Natural killer cell treated with Interleukin-12 subunit alpha and Interleukin-12 subunit beta and Interleukin-15 and Interleukin-18, amount 100 ng/mL, for 72 hours (primary cell): ENCODE results near the gene SEM1. TPM values are rescaled to one million over a fixed set of nuclear protein-coding genes. Genes with fewer than 3 reads are reported as not detected.

Experiments used
- ATAC-seq, 2 donors: fragments of 150-1000 bp; cut with Tn5 transposase in 1 of 2; sonication (Bioruptor Pico), chemical (Tn5 transposase) in 1 of 2; 2 replicates each; pipeline ENCODE4 v1.10.0; 2021
- DNase-seq: peaks from one replicate; pipeline ENCODE4 v3.0.0; 2022; ENCODE audit warnings: low spot score
- H3K27ac Mint-ChIP-seq, 2 donors: 1 replicate in 1 of 2; 2 replicates in 1 of 2; pipeline ENCODE4 v1.8.0; 2022; ENCODE audit warnings: mixed read lengths in 2 of 2, mild to moderate bottlenecking in 1 of 2, moderate library complexity in 1 of 2
- H3K27me3 Mint-ChIP-seq, 2 donors: 1 replicate in 1 of 2; 2 replicates in 1 of 2; pipeline ENCODE4 v1.8.0; 2022; ENCODE audit warnings: mixed read lengths in 2 of 2
- H3K36me3 Mint-ChIP-seq: one replicate; pipeline ENCODE4 v1.8.0; 2022; ENCODE audit warnings: mixed read lengths
- H3K4me1 Mint-ChIP-seq, 2 donors: 1 replicate in 1 of 2; 2 replicates in 1 of 2; pipeline ENCODE4 v1.8.0; 2022; ENCODE audit warnings: low read depth in 2 of 2, mixed read lengths in 2 of 2, mild to moderate bottlenecking in 1 of 2
- H3K4me3 Mint-ChIP-seq: one replicate; pipeline ENCODE4 v1.8.0; 2022; ENCODE audit warnings: mixed read lengths
- H3K9me3 Mint-ChIP-seq: 2 replicates; pipeline ENCODE4 v1.8.0; 2022; ENCODE audit warnings: mixed read lengths
- total RNA-seq, 2 donors: library from RNA; stranded (reverse); gene quantifications; one replicate each; pipeline ENCODE4 v1.2.3, GENCODE V29; 2022

The SEM1 gene
- total RNA-seq, 2 donors from 2014 or later = 35.5 to 83.5 TPM

DNA sequence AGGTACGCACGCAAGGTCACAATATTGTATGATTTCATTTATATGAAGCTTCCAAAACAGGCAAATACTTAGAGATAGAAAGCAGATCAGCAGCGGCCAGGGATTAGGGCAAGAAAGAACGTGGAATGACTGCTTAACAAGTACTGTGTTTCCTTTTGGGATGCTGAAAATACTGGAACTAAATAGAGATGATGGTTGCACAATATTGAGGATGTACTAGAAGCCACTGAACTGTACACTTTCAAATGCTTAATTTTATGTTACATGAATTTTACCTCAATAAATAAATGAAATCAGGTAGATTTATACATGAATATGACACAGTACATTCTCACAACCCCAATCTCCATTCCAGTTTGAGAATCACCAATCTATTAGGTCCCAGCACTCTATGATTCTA is 15.6 kb downstream of the SEM1 start:
- no peak for ATAC-seq
- Mint-ChIP-seq H3K27me3 (no peaks in the 10 kb centered on the region), H3K36me3 (peaks cover 9% of the 10 kb centered on the region), H3K4me1 (peaks cover 13 to 34% of the 10 kb centered on the region in 2 donors), H3K4me3 (no peak overlapping the region), H3K9me3 (no peaks in the 10 kb centered on the region), H3K27ac (no peak overlapping the region)
- no peak for DNase-seq

DNA sequence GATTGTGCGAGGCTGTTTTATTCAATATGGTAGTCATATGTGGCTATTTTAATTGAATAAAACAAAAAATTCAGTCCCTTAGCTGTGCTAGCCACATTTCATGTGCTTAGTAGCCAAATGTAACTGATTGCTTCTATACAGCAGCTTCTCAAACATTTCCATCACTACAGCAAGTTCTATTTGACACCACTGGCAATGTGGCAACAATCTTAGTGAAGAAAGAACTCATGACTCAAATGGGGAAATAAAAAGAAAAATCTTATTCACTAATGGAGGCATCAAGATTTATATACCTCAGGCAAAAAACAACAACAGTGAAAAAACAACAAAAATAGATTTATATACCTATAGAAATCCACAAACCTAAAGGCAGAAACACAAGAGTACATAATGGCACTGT is 17.9 kb downstream of the SEM1 start:
- Mint-ChIP-seq H3K27me3 (no peaks in the 10 kb centered on the region), H3K9me3 (no peaks in the 10 kb centered on the region), H3K36me3 (peaks cover 9% of the 10 kb centered on the region), H3K4me3 (no peak overlapping the region), H3K27ac (peak overlapping the region; percentile 3 to 12), H3K4me1 (peaks cover 10 to 29% of the 10 kb centered on the region in 2 donors)
- DNase-seq = no peak
- ATAC-seq = no peak

DNA sequence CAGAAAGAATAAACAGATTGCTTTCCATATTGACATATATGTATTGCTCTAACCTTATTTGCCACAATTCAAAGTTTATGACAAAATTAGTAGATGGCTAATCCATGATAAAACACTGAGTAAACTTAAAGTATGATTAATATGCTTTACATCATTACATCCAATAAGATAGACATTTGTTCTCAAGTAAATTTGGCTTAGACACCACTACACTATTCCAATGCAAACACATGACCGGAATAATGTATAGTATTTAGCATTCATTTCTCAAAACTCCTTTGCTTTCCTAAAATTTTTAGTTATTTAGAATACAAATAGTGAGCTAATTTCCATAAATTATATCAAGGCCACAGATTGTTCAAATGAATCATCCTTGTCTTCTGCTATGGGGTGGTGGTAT is 20.2 kb downstream of the SEM1 start:
- no peaks in the 10 kb centered on the region for H3K27me3 Mint-ChIP-seq
- H3K27ac Mint-ChIP-seq = no peak overlapping the region
- no peak overlapping the region for H3K4me3 Mint-ChIP-seq
- H3K4me1 Mint-ChIP-seq = peaks cover 28 to 44% of the 10 kb centered on the region in 2 donors
- peaks cover 14% of the 10 kb centered on the region for H3K36me3 Mint-ChIP-seq
- DNase-seq = no peak
- ATAC-seq = no peak
- H3K9me3 Mint-ChIP-seq = peaks cover 4% of the 10 kb centered on the region

DNA sequence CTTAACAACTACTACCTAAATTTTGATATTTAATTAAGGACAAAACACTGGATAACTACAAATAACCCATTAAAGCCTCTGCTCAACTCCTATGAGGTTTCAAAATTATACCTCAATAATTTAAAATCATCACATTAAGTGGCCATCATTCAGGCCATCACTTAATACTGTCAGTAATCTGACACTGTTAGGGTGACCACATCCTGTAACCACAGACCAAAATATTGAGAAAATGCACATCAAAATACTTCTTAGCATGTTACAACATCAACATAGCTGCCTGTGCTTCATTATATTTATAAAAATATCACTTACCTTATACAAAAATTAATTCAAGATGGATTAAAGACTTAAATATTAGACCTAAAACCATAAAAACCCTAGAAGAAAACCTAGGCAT is 23.3 kb downstream of the SEM1 start:
- peaks cover 27% of the 10 kb centered on the region for H3K36me3 Mint-ChIP-seq
- peaks cover 39 to 40% of the 10 kb centered on the region in 2 donors for H3K4me1 Mint-ChIP-seq
- ATAC-seq (peak in 1 of 2 donors; percentile 57), DNase-seq (no peak)
- H3K9me3 Mint-ChIP-seq = peaks cover 11% of the 10 kb centered on the region
- H3K27me3 Mint-ChIP-seq = no peaks in the 10 kb centered on the region
- H3K4me3 Mint-ChIP-seq = peak overlapping the region; percentile 59
- H3K27ac Mint-ChIP-seq = peak overlapping the region; percentile 84 to 86

DNA sequence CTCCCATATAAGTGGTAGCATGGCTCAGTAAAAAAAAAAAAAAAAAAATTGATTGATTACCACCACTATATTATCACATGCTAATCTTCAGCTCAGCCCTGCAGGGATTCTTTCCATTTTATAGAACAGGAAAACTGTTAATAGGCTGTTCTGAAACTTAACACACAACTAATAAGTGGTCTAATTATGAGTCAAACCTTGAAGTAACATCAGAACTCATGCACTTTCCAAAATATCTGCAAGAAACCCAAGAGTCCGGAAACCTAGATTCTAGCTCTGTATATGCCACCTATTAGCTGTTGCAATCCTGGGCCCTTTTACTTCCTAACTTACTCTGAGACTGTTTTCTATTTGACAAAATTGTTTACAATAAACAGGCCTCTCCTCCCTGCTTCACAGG is 23.9 kb downstream of the SEM1 start:
- DNase-seq (no peak), ATAC-seq (peak in 1 of 2 donors; percentile 77)
- Mint-ChIP-seq H3K4me1 (peaks cover 39 to 40% of the 10 kb centered on the region in 2 donors), H3K27me3 (no peaks in the 10 kb centered on the region), H3K27ac (peak overlapping the region; percentile 84 to 86), H3K9me3 (peaks cover 15% of the 10 kb centered on the region), H3K36me3 (peaks cover 32% of the 10 kb centered on the region), H3K4me3 (peak overlapping the region; percentile 59)

DNA sequence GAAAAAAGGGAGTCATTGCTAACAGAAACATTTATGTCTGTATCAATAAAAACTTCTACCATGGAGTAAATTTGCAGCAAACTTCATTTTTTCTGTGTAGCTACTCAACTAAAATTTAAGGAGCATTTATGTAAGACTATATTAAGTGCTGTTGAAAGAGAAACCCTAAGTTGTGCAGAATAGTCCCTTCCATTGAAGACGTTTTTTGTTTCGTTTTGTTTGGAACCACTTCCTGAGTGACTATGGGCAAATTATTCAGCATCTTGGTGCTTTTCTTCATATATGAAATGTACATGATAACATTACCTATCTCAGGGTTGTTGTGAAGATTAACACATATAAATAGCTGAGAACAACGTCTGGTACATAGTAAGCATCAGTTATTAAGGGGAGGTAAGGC is 24.3 kb downstream of the SEM1 start:
- H3K27me3 Mint-ChIP-seq = no peaks in the 10 kb centered on the region
- H3K36me3 Mint-ChIP-seq = peaks cover 36% of the 10 kb centered on the region
- ATAC-seq (peak; percentile 67 to 80), DNase-seq (no peak)
- H3K27ac Mint-ChIP-seq = peak overlapping the region; percentile 84 to 86
- peak overlapping the region; percentile 59 for H3K4me3 Mint-ChIP-seq
- peaks cover 17% of the 10 kb centered on the region for H3K9me3 Mint-ChIP-seq
- peaks cover 42% of the 10 kb centered on the region in 2 donors for H3K4me1 Mint-ChIP-seq

DNA sequence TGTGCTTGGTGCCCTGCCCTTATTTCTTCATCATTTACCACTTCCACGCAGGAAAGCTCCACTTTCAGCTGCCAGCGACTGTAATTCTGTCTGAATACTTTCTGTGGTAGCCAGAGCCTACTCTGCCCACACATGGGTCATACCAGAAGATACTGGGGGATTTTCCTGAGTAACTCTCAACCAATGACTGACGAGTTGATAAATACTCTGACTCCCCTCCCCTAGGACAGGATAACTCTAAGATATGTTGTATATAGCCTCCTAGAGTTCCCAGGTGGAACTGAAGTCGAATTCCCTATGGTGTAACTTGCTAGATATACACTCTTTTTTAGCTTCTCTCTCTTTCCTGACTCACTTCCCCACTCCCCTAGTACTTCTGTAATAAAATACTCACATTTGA is 29.8 kb downstream of the SEM1 start:
- H3K27ac Mint-ChIP-seq = no peak overlapping the region
- H3K4me1 Mint-ChIP-seq = peaks cover 26 to 33% of the 10 kb centered on the region in 2 donors
- H3K27me3 Mint-ChIP-seq = no peaks in the 10 kb centered on the region
- peaks cover 36% of the 10 kb centered on the region for H3K36me3 Mint-ChIP-seq
- peaks cover 17% of the 10 kb centered on the region for H3K9me3 Mint-ChIP-seq
- ATAC-seq (no peak), DNase-seq (no peak)
- no peak overlapping the region for H3K4me3 Mint-ChIP-seq

DNA sequence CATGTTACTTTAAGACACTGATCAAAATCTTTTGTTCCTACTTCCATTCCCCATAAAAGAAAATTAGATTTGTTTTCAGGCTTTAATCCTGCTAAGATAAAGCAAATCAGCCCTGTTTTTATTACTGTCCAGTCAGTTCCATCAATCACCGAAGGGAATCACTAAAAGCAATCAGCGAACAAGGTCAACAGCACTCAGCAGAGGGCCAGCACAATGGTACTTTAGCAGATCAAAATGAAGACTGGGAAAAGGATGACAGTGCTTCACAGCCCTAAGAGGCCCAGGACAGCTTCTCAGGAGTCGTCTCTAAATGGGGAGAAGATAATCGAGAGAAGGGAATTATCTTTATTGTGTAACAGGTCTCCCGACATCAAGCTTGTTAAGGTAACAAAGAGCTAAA is 32.7 kb downstream of the SEM1 start:
- H3K4me3 Mint-ChIP-seq = no peak overlapping the region
- DNase-seq = no peak
- peaks cover 9 to 14% of the 10 kb centered on the region in 2 donors for H3K4me1 Mint-ChIP-seq
- H3K27me3 Mint-ChIP-seq = no peaks in the 10 kb centered on the region
- H3K36me3 Mint-ChIP-seq = peaks cover 18% of the 10 kb centered on the region
- no peak for ATAC-seq
- no peak overlapping the region for H3K27ac Mint-ChIP-seq
- peaks cover 7% of the 10 kb centered on the region for H3K9me3 Mint-ChIP-seq

DNA sequence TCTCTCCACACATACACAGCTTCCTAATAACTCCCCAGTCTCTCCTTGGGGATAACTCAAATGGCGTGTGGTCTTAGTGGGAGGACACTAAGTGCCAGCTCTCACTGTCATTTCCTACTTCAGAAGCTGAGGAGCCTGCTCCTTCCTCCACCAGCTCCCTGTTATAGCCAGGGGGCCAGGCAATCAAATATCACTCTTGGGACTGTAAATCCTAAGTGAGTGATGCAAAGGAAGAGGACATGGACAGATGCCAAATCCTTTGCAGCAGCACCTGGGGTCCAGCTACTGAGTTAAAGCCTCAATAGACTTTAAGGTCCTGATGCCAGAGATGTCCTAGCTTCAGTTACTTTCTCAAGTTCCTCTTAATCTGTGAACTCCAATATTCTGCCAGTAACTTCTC is 34.1 kb downstream of the SEM1 start:
- H3K4me1 Mint-ChIP-seq = peaks cover 8 to 11% of the 10 kb centered on the region in 2 donors
- no peak for ATAC-seq
- H3K27ac Mint-ChIP-seq = no peak overlapping the region
- H3K27me3 Mint-ChIP-seq = no peaks in the 10 kb centered on the region
- H3K36me3 Mint-ChIP-seq = peaks cover 13% of the 10 kb centered on the region
- H3K9me3 Mint-ChIP-seq = peaks cover under 1% of the 10 kb centered on the region
- no peak overlapping the region for H3K4me3 Mint-ChIP-seq
- no peak for DNase-seq

DNA sequence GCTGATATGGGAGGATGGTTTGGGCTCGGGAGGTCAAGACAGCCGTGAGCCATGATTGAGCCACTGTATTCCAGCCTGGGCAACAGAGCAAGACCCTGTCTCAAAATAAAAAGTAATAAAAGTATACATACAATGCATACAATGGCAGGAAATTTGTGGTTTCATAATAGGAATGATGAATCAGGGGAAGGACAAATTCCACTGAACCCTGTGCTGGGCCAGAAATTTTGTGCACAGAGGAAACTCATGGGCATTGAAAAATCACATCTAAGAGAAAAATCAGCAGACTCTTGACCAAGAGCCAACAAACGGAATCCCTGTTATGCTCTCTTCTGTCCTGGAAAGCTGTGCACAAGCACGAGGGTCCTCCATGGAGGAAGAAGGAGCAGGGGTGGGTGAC is 35.1 kb downstream of the SEM1 start:
- Mint-ChIP-seq H3K27ac (no peak overlapping the region), H3K4me1 (peaks cover 0 to 4% of the 10 kb centered on the region in 2 donors), H3K36me3 (peaks cover 11% of the 10 kb centered on the region), H3K4me3 (no peak overlapping the region), H3K27me3 (no peaks in the 10 kb centered on the region), H3K9me3 (no peaks in the 10 kb centered on the region)
- DNase-seq = no peak
- ATAC-seq = no peak

DNA sequence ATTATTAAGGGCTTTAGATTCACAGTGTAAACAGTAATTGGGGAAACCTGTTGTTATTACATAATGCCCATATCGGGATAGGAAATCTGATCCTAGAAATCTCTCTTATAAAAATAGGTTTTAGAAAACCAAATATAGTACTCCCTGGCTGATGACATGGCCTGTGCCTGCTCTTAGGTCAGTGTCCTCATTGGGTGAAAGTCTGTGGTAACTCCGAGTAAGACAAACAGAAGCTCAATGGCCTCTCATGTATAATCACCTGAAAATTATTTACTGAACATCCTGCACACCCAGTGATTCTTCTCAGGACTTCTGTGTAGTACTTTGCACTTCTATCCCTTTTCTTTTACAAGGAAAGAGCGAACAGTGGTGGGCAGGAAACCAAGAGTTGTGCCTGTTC is 37.8 kb downstream of the SEM1 start:
- no peak for DNase-seq
- peaks cover 14% of the 10 kb centered on the region for H3K36me3 Mint-ChIP-seq
- ATAC-seq = no peak
- no peak overlapping the region for H3K27ac Mint-ChIP-seq
- peaks cover 0 to 3% of the 10 kb centered on the region in 2 donors for H3K4me1 Mint-ChIP-seq
- no peak overlapping the region for H3K4me3 Mint-ChIP-seq
- no peaks in the 10 kb centered on the region for H3K27me3 Mint-ChIP-seq
- no peaks in the 10 kb centered on the region for H3K9me3 Mint-ChIP-seq

DNA sequence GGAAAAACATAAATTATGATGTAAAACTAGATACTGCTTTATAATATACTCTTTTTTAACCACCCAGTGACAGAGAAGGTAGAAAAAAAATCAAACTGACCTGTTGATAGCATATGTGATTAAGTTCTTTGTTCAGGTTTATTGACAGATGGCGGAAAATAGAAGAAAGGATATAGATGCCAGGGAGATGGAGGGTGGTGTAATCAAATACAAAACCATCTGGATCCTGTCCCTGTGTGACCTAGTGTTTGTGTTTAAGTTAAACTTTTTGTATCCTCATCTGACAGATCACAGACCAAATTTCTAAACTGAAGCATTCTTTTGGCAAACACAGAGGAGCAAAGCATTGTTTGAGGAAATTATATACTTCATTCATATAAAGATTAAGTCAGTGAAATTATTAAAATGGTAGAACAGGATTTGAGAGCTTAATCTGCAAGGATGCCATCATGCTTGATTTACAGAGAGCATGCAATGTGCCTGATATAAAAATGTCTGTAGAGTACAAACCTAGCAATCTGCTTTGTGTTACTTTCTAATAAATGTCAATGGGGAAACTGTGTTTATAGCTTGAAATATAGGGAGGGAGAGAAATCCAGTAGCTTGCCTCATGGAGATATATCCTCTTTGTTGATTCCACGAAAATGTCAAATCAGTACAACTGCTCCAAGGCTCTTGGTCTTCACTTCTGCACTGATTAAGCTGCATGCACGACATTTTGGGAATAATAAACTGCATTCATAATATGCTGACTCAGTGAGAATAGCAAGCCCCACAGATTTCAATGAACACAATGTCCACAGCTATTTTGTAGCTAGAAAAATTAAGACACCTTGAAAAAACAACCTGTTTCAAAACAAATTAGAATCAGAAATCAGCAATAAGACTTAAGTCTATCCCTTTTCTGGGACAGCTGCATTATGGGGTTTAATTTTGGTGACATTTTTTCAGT is 39.0 kb downstream of the SEM1 start:
- DNase-seq (no peak), ATAC-seq (no peak)
- peaks cover 0 to 3% of the 10 kb centered on the region in 2 donors for H3K4me1 Mint-ChIP-seq
- peaks cover 17% of the 10 kb centered on the region for H3K36me3 Mint-ChIP-seq
- no peaks in the 10 kb centered on the region for H3K27me3 Mint-ChIP-seq
- no peak overlapping the region for H3K27ac Mint-ChIP-seq
- H3K4me3 Mint-ChIP-seq = no peak overlapping the region
- no peaks in the 10 kb centered on the region for H3K9me3 Mint-ChIP-seq

DNA sequence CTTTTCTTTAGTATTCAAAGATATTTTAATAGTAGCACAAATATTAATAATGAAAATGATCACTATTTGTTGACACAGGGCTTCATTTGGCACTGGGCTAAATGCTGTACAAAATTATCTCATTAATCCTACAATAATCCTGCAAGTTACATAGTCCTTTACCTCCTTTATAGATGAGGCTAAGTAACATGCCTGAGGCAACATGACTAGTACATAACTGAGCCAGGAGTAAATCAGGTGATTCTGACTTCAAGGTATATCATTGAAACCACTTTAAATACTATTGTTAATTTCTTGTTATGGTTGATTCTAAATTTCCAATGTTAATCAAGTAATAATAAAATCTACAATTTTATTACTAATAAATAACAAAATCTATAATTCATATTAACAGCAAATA is 39.8 kb downstream of the SEM1 start:
- Mint-ChIP-seq H3K36me3 (peaks cover 17% of the 10 kb centered on the region), H3K27ac (no peak overlapping the region), H3K27me3 (no peaks in the 10 kb centered on the region), H3K4me1 (peaks cover 0 to 3% of the 10 kb centered on the region in 2 donors), H3K4me3 (no peak overlapping the region), H3K9me3 (no peaks in the 10 kb centered on the region)
- DNase-seq (no peak), ATAC-seq (no peak)

DNA sequence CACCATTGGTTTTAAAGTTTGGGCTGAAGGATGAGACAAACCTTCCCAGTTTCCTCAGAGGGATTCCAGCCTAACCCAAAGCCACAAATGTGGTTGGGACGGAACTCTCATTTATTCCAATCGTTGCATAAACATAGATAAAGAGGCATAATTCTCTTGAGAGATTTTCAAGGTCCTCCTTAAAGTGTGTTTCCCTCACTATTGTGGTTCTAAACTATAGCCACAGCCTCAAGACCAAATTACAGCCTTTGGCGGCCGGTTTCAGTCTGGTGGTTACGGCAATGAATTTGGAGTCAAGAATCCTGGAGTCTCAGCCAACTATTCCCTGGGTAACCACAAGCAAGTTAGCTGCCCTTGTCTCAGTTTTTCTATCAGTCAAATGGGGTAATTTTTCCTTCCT is 42.6 kb downstream of the SEM1 start:
- no peaks in the 10 kb centered on the region for H3K27me3 Mint-ChIP-seq
- no peak for ATAC-seq

More for the DNA sequence above, 42.6 kb downstream of the SEM1 start:
- no peak for DNase-seq
- no peak overlapping the region for H3K4me3 Mint-ChIP-seq
- H3K4me1 Mint-ChIP-seq = peaks cover 10% of the 10 kb centered on the region in 2 donors
- H3K27ac Mint-ChIP-seq = no peak overlapping the region
- no peaks in the 10 kb centered on the region for H3K9me3 Mint-ChIP-seq
- peaks cover 11% of the 10 kb centered on the region for H3K36me3 Mint-ChIP-seq
